ENCODE results near the gene TRIM52.
"Not testable (repeated sequence)": the region's sequence is repeated elsewhere in the genome, so short reads cannot be mapped to it uniquely, and the experiment has no call there.

Gene TRIM52

GRCh38 chr5:181260720-181261319 is at the start of gene TRIM52:
TRIM52 (minus strand) TSS chr5:181261143; CDS start chr5:181260813, 330 bp downstream.
- no peak for DNase-seq

GRCh38 chr5:181287331-181287730 is 26.4 kb upstream of the TRIM52 start:
- DNase-seq = not testable (repeated sequence)

GRCh38 chr5:181285962-181286705 is 25.2 kb upstream of the TRIM52 start:
- DNase-seq = not testable (repeated sequence)

GRCh38 chr5:181283841-181284755 is 23.2 kb upstream of the TRIM52 start:
- not testable (repeated sequence) for DNase-seq

GRCh38 chr5:181283347-181283746 is 22.4 kb upstream of the TRIM52 start:
- DNase-seq = no peak

- DNase-seq = no peak
Measured at GRCh38 chr5:181282874-181283273, 21.9 kb upstream of the TRIM52 start.

GRCh38 chr5:181282415-181282814 is 21.5 kb upstream of the TRIM52 start:
- not testable (repeated sequence) for DNase-seq

GRCh38 chr5:181281984-181282316 is 21.0 kb upstream of the TRIM52 start:
- DNase-seq = no peak

- no peak for DNase-seq
Measured at GRCh38 chr5:181281077-181281983, 20.4 kb upstream of the TRIM52 start.

- DNase-seq = no peak
Measured at GRCh38 chr5:181280251-181280762, 19.4 kb upstream of the TRIM52 start.

- DNase-seq = not testable (repeated sequence)
Measured at GRCh38 chr5:181273433-181273744, 12.4 kb upstream of the TRIM52 start.

- no peak for DNase-seq
Measured at GRCh38 chr5:181271081-181271480, 10.1 kb upstream of the TRIM52 start.

GRCh38 chr5:181267907-181268306 is 7.0 kb upstream of the TRIM52 start:
- not testable (repeated sequence) for DNase-seq

GRCh38 chr5:181267291-181267904 is 6.5 kb upstream of the TRIM52 start:
- DNase-seq = not testable (repeated sequence)

- DNase-seq = no peak
Measured at GRCh38 chr5:181265092-181265671, 4.2 kb upstream of the TRIM52 start.

GRCh38 chr5:181263633-181264032 is 2.7 kb upstream of the TRIM52 start:
- no peak for DNase-seq

- no peak for DNase-seq
Measured at GRCh38 chr5:181261320-181262049, 542 bp upstream of the TRIM52 start.

- no peak for DNase-seq
Measured at GRCh38 chr5:181259974-181260719, 796 bp downstream of the TRIM52 start.

- DNase-seq = no peak
Measured at GRCh38 chr5:181259283-181259682, 1.7 kb downstream of the TRIM52 start.

- DNase-seq = no peak
Measured at GRCh38 chr5:181258576-181258975, 2.4 kb downstream of the TRIM52 start.
